Smooth muscle cell (in vitro differentiated cells): ENCODE measurements around the gene SNAPC2. TPM values are rescaled to one million over a fixed set of nuclear protein-coding genes. Genes with fewer than 3 reads are reported as not detected.

Source experiments
- DNase-seq: peaks from one replicate; lab custom pipeline; 2025; ENCODE audit not compliant: unreplicated experiment; lab: John Stamatoyannopoulos, UW
- H2AFZ ChIP-seq: fragments of 200-600 bp; sonication (generic); 2 replicates; pipeline ENCODE4 v1.6.0; 2016; ENCODE audit warnings: antibody characterized with exemption, low read depth, mild to moderate bottlenecking
- H3F3A ChIP-seq: fragments of 200-600 bp; sonication (generic); 2 replicates; pipeline ENCODE4 v1.6.0; 2017; ENCODE audit warnings: antibody characterized with exemption, low read depth
- H3K27ac ChIP-seq: fragments of 200-600 bp; sonication (generic); 2 replicates; pipeline ENCODE4 v1.5.1; 2016; ENCODE audit warnings: low read depth, mild to moderate bottlenecking
- H3K27me3 ChIP-seq: fragments of 200-600 bp; sonication (generic); 2 replicates; pipeline ENCODE4 v1.6.1; 2016; ENCODE audit warnings: low read depth, mild to moderate bottlenecking
- H3K36me3 ChIP-seq: fragments of 200-600 bp; sonication (generic); 2 replicates; pipeline ENCODE4 v1.5.1; 2016; ENCODE audit warnings: low read depth
- H3K4me1 ChIP-seq: fragments of 200-600 bp; sonication (generic); 2 replicates; pipeline ENCODE4 v1.5.1; 2016; ENCODE audit warnings: low read depth
- H3K4me2 ChIP-seq: fragments of 200-600 bp; sonication (generic); 2 replicates; pipeline ENCODE4 v1.6.0; 2016; ENCODE audit warnings: mild to moderate bottlenecking
- H3K4me3 ChIP-seq: fragments of 200-600 bp; sonication (generic); 2 replicates; pipeline ENCODE4 v1.5.1; 2016; ENCODE audit warnings: mild to moderate bottlenecking
- H3K79me2 ChIP-seq: fragments of 200-600 bp; sonication (generic); 2 replicates; pipeline ENCODE4 v1.6.0; 2016; ENCODE audit warnings: low read depth, mild to moderate bottlenecking
- H3K9ac ChIP-seq: fragments of 200-600 bp; sonication (generic); 2 replicates; pipeline ENCODE4 v1.6.0; 2016; ENCODE audit warnings: low read depth
- H3K9me3 ChIP-seq: fragments of 200-600 bp; sonication (generic); replicated peaks from 2 replicates; pipeline ENCODE4 v1.5.1; 2016; ENCODE audit warnings: low read depth
- H4K20me1 ChIP-seq: fragments of 200-600 bp; sonication (generic); 2 replicates; pipeline ENCODE4 v1.6.0; 2016; ENCODE audit warnings: low read depth
- WGBS: methylation state at CpG from one replicate; pipeline ENCODE4 v1.1.7; 2016; ENCODE audit warnings: low lambda C conversion rate; 5-methylcytosine and 5-hydroxymethylcytosine counted together
- polyA plus RNA-seq: library from polyadenylated mRNA; unstranded; fragments of >200 nt; fragmentation: Nextera tagmentation; extraction: Ambion mirVana; gene quantifications from 2 replicates; pipeline ENCODE4 v1.2.1, GENCODE V29; 2016
- total RNA-seq: library from RNA; depleted of rRNA; stranded (reverse); fragments of >200 nt; gene quantifications from 2 replicates; pipeline ENCODE4 v1.2.3, GENCODE V29; 2014
- TF ChIP-seq, protein P1 (sequence below): fragments of 200-600 bp; sonication (generic); IDR thresholded peaks from 2 replicates; pipeline ENCODE4 v1.5.1; 2017; ENCODE audit warnings: borderline replicate concordance, mild to moderate bottlenecking, antibody characterized with exemption; ENCODE audit not compliant: insufficient read depth, poor library complexity, severe bottlenecking

SNAPC2 gene
- total and polyA plus RNA-seq, 2 experiments from 2014 or later = 18.2 to 35.0 TPM

DNA sequence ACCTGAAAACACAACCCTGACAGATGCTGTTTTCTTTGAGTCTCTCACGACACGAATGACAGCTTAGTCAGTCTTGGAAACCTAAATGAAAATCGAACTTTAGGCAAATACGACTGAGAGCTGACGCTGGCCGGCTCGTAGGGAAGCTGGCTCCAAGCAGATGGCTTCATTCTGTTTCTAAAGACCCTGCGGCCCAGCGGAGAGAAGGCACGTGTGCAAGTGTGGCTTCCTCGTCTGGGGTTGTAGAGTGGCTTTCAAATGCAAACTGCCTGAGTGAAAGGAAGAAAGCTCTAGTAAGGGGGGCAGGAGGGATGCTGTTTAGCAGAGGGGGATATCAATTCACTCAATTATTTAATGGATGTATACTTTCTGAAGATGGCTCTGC is 49.4 kb downstream of the SNAPC2 start:
- TF ChIP-seq, protein P1, sequence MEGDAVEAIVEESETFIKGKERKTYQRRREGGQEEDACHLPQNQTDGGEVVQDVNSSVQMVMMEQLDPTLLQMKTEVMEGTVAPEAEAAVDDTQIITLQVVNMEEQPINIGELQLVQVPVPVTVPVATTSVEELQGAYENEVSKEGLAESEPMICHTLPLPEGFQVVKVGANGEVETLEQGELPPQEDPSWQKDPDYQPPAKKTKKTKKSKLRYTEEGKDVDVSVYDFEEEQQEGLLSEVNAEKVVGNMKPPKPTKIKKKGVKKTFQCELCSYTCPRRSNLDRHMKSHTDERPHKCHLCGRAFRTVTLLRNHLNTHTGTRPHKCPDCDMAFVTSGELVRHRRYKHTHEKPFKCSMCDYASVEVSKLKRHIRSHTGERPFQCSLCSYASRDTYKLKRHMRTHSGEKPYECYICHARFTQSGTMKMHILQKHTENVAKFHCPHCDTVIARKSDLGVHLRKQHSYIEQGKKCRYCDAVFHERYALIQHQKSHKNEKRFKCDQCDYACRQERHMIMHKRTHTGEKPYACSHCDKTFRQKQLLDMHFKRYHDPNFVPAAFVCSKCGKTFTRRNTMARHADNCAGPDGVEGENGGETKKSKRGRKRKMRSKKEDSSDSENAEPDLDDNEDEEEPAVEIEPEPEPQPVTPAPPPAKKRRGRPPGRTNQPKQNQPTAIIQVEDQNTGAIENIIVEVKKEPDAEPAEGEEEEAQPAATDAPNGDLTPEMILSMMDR = no peak
- Histone ChIP-seq H4K20me1 (peaks cover 50% of the 10 kb centered on the region), H3K27ac (no peak overlapping the region), H3K36me3 (peaks cover 16% of the 10 kb centered on the region), H3K27me3 (no peaks in the 10 kb centered on the region), H3K9me3 (no peaks in the 10 kb centered on the region), H3K4me1 (no peaks in the 10 kb centered on the region), H3K9ac (no peak overlapping the region), H3K4me2 (no peak overlapping the region), H3K79me2 (no peaks in the 10 kb centered on the region), H2AFZ (no peak overlapping the region), H3F3A (peaks cover 6% of the 10 kb centered on the region), H3K4me3 (no peak overlapping the region)
- no peak for DNase-seq
- WGBS = 94% methylated on average over 11 of the region's 11 CpGs

DNA sequence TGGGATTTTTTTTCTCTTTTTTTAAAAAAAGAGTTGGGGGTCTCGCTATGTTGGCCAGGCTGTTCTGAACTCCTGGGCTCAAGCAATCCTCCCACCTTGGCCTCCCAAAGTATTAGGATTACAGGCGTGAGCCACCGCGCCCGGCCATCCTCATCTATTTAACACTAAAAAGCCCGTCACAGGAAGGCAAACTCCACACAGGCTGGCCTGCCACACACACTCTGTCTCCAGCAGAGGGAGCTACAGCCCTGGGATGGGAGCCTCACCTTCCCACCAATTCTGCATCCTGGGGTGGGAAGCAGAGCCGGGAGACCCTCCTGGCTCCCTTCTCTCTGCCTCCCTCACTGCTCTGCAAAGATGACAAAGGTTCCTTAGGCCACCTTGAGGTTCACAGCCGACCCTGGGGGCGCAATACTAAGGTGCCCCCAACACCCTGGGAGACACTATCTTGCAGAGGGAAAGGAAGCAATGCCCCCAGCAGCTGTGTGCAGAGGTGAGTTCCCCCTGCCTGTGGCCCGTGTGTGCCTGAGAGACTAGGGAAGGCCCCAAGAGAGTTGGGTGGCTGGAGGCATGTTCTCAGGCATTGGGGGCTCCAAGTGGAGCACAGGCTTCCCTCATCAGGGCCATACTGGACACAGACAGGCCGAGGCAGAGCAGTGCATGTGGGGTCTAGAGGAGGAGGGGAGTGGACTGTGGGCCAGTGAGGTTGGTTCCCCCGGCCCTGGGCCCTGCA is 50.7 kb downstream of the SNAPC2 start:
- no peaks in the 10 kb centered on the region for H3K9me3 ChIP-seq
- H4K20me1 ChIP-seq = peaks cover 61% of the 10 kb centered on the region
- no peak overlapping the region for H3K27ac ChIP-seq
- peaks cover 6% of the 10 kb centered on the region for H3F3A ChIP-seq
- no peaks in the 10 kb centered on the region for H3K79me2 ChIP-seq
- H3K4me1 ChIP-seq = no peaks in the 10 kb centered on the region
- no peaks in the 10 kb centered on the region for H3K27me3 ChIP-seq
- H3K4me3 ChIP-seq = no peak overlapping the region
- no peak overlapping the region for H3K9ac ChIP-seq
- no peak overlapping the region for H2AFZ ChIP-seq
- no peak overlapping the region for H3K4me2 ChIP-seq
- peaks cover 16% of the 10 kb centered on the region for H3K36me3 ChIP-seq
- TF ChIP-seq, protein P1 = peak; percentile 62
- DNase-seq = no peak
- WGBS = 77% methylated on average over 9 of the region's 12 CpGs

GRCh38 chr19:7971553-7972520 is 51.7 kb downstream of the SNAPC2 start:
- 95% methylated on average over 35 of the region's 35 CpGs for WGBS
- Histone ChIP-seq H3K4me3 (no peak overlapping the region), H3F3A (peaks cover 6% of the 10 kb centered on the region), H3K9ac (no peak overlapping the region), H3K79me2 (no peaks in the 10 kb centered on the region), H3K4me2 (no peak overlapping the region), H3K4me1 (no peaks in the 10 kb centered on the region), H3K36me3 (peaks cover 9% of the 10 kb centered on the region), H3K9me3 (no peaks in the 10 kb centered on the region), H3K27ac (no peak overlapping the region), H2AFZ (no peak overlapping the region), H3K27me3 (no peaks in the 10 kb centered on the region), H4K20me1 (peaks cover 63% of the 10 kb centered on the region)
- TF ChIP-seq, protein P1 = no peak
- DNase-seq = no peak

Other genes starting within 250 kb of the SNAPC2 start
- gene MCEMP1, start 243.2 kb upstream of the SNAPC2 start, total RNA-seq = not detected in 2 replicates
- gene MCEMP1, start 243.2 kb upstream of the SNAPC2 start, polyA plus RNA-seq = not detected in 2 replicates
- 61.4 and 61.8 TPM in 2 replicates for gene TRAPPC5, start 239.5 kb upstream of the SNAPC2 start, total RNA-seq
- 166 and 174 TPM in 2 replicates for gene TRAPPC5, start 239.5 kb upstream of the SNAPC2 start, polyA plus RNA-seq
- gene FCER2, start 218.2 kb upstream of the SNAPC2 start, total RNA-seq = not detected in 2 replicates
- gene FCER2, start 218.2 kb upstream of the SNAPC2 start, polyA plus RNA-seq = not detected in 2 replicates
- gene CLEC4G, start 188.2 kb upstream of the SNAPC2 start, total RNA-seq = not detected in 2 replicates
- not detected in 2 replicates for gene CLEC4G, start 188.2 kb upstream of the SNAPC2 start, polyA plus RNA-seq
- not detected in 2 replicates for gene CD209, start 172.8 kb upstream of the SNAPC2 start, total RNA-seq
- not detected in 2 replicates for gene CD209, start 172.8 kb upstream of the SNAPC2 start, polyA plus RNA-seq
- not detected in 2 replicates for gene CLEC4M, start 157.1 kb upstream of the SNAPC2 start, total RNA-seq
- gene CLEC4M, start 157.1 kb upstream of the SNAPC2 start, polyA plus RNA-seq = not detected in 2 replicates
- 8.8 and 10.9 TPM in 2 replicates for gene EVI5L, start 90.1 kb upstream of the SNAPC2 start, total RNA-seq
- gene EVI5L, start 90.1 kb upstream of the SNAPC2 start, polyA plus RNA-seq = 15.9 and 21.2 TPM in 2 replicates
- gene PRR36, start 45.9 kb upstream of the SNAPC2 start, total RNA-seq = 0.13 TPM in 1 of 2 replicates, not detected in the other
- 0.57 and 2.5 TPM in 2 replicates for gene PRR36, start 45.9 kb upstream of the SNAPC2 start, polyA plus RNA-seq
- gene LRRC8E, start 31.8 kb upstream of the SNAPC2 start, total RNA-seq = 7.6 and 7.8 TPM in 2 replicates
- 6.3 and 7.4 TPM in 2 replicates for gene LRRC8E, start 31.8 kb upstream of the SNAPC2 start, polyA plus RNA-seq
- 6.7 and 8.2 TPM in 2 replicates for gene MAP2K7, start 16.5 kb upstream of the SNAPC2 start, total RNA-seq
- 9.2 and 13.1 TPM in 2 replicates for gene MAP2K7, start 16.5 kb upstream of the SNAPC2 start, polyA plus RNA-seq
- gene TGFBR3L, start 5.5 kb upstream of the SNAPC2 start, total RNA-seq = 18.7 and 20.7 TPM in 2 replicates
- 44.0 and 46.6 TPM in 2 replicates for gene TGFBR3L, start 5.5 kb upstream of the SNAPC2 start, polyA plus RNA-seq
- 4.8 and 6.0 TPM in 2 replicates for gene CTXN1, start 5.8 kb downstream of the SNAPC2 start, total RNA-seq
- gene CTXN1, start 5.8 kb downstream of the SNAPC2 start, polyA plus RNA-seq = 25.4 and 26.0 TPM in 2 replicates
- 25.1 and 27.1 TPM in 2 replicates for gene TIMM44, start 23.3 kb downstream of the SNAPC2 start, total RNA-seq
- gene TIMM44, start 23.3 kb downstream of the SNAPC2 start, polyA plus RNA-seq = 21.8 and 39.3 TPM in 2 replicates
- 32.8 and 47.9 TPM in 2 replicates for gene ELAVL1, start 85.3 kb downstream of the SNAPC2 start, total RNA-seq
- gene ELAVL1, start 85.3 kb downstream of the SNAPC2 start, polyA plus RNA-seq = 90.7 and 91.6 TPM in 2 replicates
- gene CCL25, start 132.4 kb downstream of the SNAPC2 start, total RNA-seq = not detected in 2 replicates
- 0.91 TPM in 1 of 2 replicates, not detected in the other for gene CCL25, start 132.4 kb downstream of the SNAPC2 start, polyA plus RNA-seq
- not detected in 2 replicates for gene FBN3, start 229.3 kb downstream of the SNAPC2 start, total RNA-seq
- not detected in 2 replicates for gene FBN3, start 229.3 kb downstream of the SNAPC2 start, polyA plus RNA-seq